GM19035 (cell line): ENCODE data around the gene CRYBB2.
"Not testable (repeated sequence)": the region's sequence is repeated elsewhere in the genome, so short reads cannot be mapped to it uniquely, and the experiment has no call there.

ENCODE experiments used
- ATAC-seq: cut with Tn5 transposase; IDR thresholded peaks from one replicate; pipeline ENCODE4 v1.9.1; 2021; ENCODE audit not compliant: unreplicated experiment

The CRYBB2 gene, protein sequence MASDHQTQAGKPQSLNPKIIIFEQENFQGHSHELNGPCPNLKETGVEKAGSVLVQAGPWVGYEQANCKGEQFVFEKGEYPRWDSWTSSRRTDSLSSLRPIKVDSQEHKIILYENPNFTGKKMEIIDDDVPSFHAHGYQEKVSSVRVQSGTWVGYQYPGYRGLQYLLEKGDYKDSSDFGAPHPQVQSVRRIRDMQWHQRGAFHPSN

DNA sequence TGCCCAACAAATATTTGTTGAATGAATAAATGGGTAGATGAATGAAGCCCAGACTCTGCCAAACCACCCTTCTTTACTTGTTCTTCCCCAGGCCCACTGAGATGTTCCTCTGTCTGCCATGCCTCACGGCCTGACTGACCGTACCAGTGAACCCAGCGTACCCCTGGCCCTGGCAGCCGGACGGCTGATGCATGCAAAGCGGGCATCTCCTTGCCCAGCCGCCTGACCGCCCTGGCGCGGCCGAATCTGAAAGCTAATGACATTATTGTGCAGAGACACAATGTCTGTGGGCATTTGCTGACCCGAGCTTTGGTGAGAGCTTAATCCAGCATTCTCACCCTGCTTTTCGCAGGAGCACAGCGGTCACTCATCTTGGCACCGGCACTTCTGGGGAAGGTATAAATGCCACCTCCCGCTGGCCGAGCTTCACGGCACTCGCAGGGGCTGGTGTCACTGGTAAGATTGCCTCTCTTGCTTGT, at the start of gene CRYBB2:
CRYBB2 (plus strand) TSS at position 429 of the 479 bp plus-strand sequence. CDS start 1,791 bp downstream, outside the sequence.
- ATAC-seq: no peak

DNA sequence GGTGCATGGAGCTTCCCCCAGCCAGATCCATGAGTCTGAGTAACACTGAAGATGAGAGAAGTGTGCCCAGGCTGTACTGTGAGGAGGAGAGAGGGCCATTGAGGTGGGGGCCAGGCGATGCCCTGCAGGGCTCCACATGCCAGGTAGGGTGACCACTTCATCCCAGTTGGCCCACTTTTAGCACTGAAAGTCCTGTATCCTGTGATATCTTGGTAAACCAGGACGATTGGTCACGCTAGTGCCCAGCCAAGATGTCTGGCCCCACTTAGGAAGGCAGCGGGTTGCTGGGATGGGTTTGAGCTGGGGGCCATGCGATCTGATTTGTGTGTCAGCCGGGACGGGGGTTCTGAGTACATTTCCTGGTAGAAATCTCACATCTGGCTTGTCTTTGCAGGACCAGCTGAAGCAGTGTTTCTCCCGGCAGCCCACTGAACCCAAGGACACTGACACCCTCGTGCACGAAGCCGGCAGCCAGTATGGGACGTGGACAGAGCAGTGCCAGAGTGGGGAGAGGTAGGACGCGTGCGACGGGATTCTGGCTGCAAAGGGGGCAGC, 48.9 kb upstream of the CRYBB2 start:
- ATAC-seq: no peak

DNA sequence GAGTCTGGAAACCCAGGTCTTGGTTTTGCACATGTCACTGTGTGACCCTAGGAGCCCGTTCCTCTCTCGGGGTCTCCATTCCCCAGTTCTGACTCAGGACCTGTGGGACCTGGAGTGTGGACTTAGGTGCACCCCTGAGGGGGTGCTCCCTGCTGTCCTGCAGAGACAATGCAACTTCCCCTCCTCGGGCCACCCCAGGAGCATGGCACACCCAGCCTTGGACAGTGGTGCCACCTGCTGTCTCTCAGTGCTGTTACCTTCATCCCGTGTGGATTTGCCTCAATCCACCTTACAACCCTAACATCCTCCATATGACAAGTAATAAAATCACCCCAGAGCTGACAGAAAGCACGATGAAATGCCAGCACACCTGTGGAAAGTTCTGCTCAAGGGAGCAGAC, 47.3 kb upstream of the CRYBB2 start:
- no peak for ATAC-seq

DNA sequence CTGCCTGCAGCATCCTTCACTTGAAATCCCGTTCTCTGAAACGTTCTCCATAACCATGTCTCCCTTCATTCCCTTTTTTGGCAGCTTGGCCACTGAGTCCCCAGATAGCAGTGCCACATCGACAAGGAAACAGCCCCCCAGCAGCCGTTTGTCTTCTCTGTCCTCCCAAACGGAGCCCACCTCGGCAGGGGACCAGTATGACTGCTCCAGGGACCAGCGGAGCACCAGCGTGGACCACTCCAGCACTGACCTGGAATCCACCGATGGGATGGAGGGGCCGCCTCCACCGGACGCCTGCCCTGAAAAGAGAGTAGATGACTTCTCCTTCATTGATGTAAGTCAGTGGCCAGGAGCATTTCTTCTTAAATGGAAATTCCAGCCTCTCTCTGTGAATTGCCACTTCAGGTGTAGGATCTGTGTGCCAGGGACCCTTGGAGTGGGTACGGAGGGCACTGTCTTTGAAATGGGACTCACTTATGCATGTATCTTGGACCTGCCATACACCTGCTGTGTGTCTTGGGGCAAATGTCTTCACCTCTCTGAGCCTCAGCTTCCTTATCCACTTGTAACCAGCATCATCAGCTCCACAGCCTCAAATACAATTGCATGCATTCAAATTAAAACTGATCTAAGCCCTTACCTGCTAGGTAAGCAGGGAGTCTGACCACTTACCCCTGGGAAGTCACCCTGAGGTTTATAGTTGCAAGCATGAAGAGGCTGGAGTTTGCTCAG, 45.1 kb upstream of the CRYBB2 start:
- ATAC-seq: no peak

DNA sequence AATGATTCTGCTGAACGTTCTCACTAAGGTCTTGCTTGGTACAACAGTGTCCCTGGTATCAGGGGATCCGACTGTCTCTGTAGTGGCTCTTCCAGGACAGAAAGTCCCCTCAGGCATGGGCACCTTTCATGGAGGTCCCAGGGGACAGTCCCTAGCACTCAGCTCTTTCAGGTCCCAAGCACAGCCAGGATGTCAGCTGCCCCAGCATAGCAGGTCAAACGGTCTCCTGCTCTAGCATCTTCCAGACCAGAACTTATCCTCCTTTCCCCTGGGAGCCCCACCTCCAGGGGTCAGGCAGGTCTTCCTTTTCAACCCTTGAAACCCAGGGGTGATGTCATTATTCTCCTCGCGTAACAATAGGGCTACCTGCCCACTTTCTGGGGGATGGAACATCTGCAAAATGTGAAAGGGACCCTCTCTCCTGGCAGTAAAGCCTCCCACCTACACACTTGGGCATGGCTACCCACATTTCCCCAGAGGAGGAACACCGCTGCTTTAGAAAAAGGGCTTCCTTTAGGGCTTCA, 44.5 kb upstream of the CRYBB2 start:
- no peak for ATAC-seq

DNA sequence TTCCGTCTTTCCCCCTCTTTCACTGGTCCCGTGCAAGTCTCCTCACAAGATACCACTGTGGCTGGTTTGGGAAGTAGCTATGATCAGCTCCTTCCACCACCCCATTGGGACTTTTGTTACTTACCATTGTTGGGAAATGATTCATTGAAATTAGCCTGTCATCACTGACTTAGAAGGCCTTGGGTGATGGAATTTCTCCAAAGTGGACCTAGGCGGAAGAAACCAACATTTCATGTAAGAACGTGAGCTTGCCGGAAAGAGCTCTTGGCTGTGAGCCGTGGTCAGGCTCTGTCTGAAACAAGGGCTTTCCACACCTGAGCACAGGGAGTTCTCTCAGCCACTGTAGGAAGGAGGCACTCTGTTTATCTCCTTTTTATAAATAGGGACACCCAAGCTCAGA, 43.3 kb upstream of the CRYBB2 start:
- no peak for ATAC-seq

DNA sequence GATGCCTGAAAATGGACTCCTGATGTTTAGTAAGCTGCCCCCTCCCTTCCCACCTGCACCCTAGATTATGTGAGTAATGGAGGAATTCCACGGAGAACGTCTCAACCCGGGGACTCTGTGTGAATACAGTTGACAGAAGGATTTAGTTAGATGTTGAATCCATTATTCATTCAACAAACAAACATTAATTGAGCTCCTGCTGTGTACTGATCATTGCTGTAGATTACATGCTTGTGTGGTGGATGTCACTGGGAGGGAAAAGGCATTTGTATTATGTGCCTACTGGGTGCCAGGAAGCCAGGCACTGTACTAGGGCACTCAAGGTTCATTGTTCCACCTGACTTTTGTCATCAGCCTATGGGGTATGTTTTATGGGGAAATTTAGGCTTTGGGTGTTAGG, 42.6 kb upstream of the CRYBB2 start:
- ATAC-seq: no peak

DNA sequence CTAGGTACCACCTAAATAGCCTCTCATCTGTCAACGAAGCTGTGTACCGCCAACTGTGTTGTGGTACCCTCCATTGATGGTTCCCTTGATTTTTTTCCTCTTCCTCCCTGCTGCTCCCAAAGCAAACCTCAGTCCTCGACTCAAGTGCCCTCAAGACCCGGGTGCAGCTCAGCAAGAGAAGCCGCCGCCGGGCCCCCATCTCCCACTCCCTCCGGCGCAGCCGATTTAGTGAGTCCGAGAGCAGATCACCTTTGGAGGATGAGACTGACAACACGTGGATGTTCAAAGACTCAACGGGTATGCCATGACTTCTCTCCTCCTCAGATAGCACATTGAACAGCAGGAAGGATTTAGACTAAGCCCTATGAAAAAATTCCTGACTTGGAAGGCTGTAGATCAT, 42.2 kb upstream of the CRYBB2 start:
- ATAC-seq: no peak

DNA sequence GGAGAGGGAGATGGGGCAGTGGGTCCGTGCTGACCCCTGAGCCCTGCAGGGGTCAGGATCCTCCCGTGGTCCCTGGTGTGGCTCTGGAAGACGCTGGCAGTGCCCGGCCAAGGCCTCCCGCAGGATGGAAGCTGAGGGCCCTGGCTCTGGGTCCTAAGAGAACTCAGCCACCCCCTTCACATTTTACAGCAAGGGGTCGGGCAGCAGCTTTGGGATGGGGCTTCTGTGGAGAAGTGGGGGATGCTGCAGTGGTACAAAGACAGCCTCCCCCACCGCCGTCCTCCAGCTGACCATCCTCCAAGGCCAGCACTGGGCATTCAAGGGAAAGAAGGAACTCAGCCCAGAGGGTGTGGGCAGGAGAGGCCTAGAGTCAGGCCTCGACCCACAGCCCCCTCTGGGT, 41.5 kb upstream of the CRYBB2 start:
- no peak for ATAC-seq

DNA sequence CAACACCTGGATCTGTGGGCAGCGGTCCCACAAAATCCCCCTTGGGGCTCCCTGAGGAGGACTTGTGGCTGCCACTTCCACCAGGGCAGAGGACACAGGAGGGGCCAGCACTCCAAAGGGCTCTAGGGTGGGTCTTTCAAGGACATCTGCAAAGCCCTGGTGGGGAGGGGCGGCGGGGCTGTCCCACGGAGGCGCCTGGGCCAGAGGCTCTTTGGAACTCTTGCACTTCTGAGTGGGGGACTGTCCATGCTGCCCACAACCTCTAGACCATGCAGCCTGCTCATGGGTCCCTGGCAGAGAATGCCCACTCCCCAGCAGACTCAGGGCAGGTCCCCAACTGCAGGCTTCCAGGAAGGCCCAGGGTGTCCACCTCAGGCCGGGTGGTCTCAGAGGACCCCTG, 41.1 kb upstream of the CRYBB2 start:
- not testable (repeated sequence) for ATAC-seq

DNA sequence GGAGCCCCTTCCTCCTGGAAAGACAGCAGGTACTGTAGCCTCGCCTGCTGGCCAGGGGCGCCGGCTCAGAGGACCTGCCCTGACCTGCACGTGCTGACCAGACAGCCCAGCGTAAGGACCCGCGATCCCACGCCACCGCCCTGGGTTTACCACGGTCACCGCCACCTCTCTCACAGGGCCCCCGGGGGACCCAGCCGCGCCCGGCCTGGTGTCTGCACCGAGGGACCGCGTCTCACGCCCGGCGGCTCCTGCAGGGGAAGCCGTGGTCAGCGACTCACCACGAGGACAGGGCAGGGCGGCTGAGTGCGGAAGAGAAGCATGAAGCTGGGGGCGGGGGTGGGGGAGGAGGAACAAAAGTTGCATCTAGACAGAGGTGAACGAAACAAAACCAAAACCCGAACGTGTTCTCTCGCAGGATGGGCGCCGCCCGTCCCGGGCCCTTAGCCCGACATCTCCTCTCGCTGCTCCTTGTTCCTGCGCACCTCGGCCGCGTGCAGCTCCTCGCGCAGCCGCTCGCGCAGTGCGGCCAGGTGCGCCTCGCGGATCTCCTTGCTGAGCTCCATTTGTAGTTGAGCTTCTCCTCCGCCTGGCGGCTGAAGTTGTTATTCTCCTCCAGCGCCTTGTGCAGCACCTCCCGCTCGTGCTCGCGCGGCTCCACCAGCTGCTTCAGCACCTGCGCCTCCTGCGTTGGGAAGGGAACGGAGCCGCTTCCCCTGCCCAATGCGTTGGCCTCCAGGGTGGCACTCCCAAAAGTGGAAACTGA, 40.4 kb upstream of the CRYBB2 start:
- ATAC-seq: not testable (repeated sequence)

DNA sequence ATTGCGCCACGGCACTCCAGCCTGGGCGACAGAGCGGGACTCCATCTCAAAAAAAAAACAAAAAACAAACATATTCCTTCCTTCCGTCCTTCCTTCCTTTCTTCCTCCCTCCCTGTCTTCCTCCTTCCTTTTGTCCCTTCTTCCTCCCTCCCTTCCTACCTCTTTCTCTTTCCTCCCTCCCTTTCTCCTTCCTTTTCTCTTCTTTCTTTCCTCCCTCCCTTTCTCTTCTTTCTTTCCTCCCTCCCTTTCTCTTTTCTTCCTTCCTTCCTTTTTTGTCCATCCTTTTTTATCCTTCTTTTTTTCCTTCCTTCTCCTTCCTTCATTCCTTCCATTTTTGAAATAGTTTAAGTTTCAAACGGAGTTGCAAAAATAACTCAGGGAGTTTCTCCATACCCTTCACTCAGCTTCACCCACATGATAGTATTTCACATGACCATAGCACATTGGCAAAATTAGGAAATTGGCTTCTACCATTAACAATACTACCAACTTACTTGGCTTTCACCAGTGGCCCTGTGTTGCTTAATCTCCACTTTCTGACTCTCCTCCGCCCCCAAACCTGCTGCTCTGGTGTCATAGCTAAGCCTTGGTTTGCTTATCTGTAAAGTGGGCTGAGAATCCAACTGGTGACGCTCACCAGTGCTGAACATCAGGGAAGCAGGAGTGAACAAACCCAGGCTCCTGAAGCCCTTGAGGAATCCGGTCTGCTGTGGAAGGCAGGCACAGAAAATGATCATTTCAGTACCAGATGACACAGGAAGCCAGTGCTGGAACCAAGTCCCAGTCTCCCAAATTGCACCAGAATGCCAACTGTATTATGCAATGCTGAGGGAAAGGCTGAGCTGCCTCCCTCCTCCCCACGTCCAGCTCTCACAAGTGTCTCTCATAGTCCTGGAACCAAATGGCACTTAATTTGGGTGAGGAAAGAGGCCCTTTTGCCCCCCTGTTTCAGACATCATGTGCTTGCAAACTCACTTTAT, 37.0 kb upstream of the CRYBB2 start:
- ATAC-seq: no peak

DNA sequence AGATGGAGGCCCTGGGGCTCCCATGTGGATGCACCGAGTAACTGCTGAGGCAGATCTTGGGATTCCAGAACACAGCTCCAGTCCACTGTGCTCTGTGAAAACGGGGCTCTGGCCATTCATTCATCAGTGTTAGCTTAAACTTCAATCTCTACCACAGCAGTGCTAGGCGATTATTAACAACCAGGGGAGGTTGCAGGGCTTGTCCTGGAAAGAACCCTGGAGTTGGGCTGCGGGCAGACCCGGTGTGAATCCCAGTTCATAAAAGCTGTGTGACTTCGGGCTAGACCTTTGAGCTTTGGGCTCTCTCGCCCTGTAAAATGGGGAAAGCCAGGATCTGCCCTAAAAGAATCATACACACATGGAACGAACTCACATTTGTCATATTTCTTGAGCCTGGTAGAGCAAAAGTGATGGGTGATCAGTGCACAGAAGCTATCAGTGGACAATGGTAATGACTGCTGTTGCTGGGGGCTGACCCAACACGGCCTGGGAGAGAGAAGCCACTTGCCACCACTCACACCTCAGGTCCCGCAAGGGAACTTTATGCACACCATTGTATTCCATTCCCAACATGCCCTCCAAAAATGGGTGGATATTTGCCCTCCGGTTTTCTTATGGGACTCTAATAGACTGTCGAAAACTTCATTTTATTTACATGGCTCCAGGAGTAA, 35.4 kb upstream of the CRYBB2 start:
- no peak for ATAC-seq

DNA sequence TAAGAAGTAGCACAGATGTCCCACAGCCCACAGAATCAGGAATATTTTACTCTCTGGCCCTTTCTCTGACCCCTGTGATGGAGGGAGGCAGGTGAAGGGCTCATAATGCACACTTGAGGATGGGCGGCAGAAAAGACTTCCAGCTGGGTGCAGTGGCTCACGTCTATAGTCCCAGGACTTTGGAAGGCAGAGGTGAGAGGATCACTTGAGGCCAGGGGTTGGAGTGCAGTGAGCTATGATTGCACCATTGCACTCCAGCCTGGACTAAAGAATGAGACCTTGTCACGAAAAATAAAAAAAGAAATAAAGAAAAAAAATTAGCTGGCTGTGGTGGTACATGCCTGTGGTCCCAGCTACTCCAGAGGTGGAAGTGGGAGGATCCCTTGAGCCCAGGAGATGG, 33.3 kb upstream of the CRYBB2 start:
- ATAC-seq: no peak

DNA sequence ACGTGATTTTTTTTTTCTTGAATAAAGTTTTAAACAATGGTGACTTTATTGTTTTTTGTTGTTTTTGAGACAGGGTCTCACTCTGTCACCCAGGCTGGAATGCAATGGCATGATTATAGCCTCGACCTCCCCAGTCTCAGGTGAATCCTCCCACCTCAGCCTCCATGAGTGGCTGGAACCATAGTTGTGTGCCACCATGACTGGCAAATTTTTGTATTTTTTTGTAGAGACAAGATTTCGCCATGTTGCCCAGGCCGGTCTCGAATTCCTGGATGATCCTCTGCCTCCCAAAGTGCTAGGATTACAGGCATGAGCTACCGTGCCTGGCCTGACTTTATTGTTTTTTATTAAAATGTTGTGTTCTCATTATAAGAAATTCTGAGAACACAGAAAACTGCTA, 32.0 kb upstream of the CRYBB2 start:
- ATAC-seq: no peak

DNA sequence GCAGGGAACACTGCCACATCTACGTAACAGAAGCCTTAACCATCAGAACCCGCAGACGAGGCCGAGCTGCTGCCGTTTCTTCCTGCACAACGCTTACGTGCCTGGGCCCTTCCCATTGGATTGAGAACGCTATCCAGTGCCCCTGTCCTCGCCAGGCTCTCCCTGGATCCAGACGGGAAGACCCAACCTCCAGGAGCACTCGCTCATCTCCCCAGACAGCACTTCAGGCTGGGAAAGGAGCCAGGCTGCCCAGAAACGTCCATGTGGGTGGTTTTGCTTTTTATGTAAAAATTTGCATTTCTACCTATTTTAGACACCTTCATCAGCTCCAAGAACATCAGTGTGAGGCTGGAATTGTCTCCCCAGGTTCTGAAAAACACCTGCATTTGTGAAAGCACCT, 27.0 kb upstream of the CRYBB2 start:
- no peak for ATAC-seq

DNA sequence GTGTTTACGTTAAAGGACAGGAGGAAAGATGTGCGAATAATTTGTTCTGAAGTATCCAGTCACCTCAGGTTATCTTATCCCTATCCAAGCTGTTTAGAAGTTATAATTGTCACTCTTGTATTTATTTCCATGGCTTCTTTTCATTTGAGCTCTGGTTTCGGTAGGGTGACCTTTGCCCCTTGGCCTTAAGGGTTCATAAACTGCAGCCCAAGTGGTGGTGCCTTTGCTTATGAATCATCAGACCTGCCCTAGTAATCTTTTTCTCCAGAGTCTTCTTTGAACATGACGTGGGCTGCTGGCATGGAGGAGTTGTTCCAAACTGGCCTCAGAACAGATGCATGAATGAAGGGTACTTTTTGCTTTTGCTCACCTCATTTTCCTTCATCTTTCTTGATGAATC, 26.3 kb upstream of the CRYBB2 start:
- ATAC-seq: no peak

DNA sequence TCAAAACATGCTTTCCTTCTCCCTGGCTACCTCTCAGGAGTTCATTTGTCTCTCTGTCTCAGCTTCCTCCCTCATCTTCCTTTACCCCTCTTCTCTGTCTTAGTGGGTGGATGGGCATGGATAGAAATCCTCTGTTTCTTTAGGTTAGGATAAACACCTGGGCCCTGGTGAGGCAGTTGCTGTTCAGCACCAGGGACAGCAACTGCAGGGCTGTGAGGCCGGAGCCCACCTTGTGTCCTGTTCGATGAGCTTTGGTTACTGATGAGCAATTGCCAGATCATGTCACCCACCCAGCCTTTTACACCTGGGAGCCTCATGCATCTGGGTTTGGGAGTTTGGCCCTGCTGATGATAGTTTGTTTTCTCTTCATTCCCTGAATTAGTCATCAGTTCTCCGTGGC, 25.9 kb upstream of the CRYBB2 start:
- no peak for ATAC-seq

DNA sequence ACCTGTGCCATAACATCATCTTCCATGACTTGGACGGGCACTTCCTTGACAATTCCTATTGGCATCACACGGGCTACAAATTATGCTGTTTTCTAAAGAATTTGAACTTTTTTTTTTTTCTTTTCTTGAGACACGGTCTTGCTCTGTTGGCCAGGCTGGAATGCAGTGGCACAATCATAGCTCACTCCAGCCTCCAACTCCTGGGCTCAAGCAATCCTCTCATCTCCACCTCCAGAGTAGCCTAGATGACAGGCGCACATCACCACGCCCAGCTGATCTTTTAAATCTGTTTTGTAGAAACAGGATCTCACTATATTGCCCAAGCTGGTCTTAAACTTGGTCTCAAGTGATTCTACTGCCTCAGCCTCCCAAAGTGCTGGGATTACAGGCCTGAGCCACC, 23.1 kb upstream of the CRYBB2 start:
- ATAC-seq: no peak

DNA sequence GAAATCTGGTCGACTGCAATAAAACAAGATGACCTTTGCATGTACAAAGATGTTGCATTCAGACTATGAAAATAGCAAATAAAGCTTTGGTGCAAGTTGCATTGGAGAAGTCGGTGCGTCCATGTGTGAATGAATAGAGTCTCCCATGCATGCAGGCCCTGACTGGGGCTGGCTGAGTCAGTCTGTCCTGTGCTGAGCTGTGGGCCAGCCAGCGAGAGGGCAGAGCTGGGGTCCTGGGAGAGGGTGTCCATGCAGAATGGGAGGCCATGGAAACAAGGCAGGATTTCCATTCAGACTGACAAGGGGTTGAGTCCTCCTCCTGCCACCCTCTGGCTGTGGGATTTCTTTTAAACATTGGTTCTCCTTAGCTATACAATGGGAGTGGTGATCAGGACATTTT, 22.1 kb upstream of the CRYBB2 start:
- ATAC-seq: no peak
